ENCODE data around the gene PSMB10. TPM values are rescaled to one million over a fixed set of nuclear protein-coding genes. Genes with fewer than 3 reads are reported as not detected.

PSMB10 gene
- total and polyA plus RNA-seq, 2 of the 4 experiments (the other 2 are of a cell fraction): 28.7 to 36.7 TPM

GRCh38 chr16:67927131-67927941 is 9.3 kb downstream of the PSMB10 start:
- WGBS, 2 experiments (ENCODE audit: extremely low coverage in 2 of 2, insufficient read length in 1 of 2): 97% methylated on average over 15 of the region's 22 CpGs; no CpG with 5 or more reads in 1 of the 2 experiments

More at GRCh38 chr16:67927131-67927941, 9.3 kb downstream of the PSMB10 start:
- peaks cover 5 to 35% of the 10 kb centered on the region in 2 experiments; a peak in 2 of 4 replicates for H3K79me1 ChIP-seq (ENCODE audit: low read depth in 1 of 2, low read length in 2 of 2)
- intact Hi-C loops (cut with micrococcal nuclease) (no loop called here), dilution Hi-C loops (cut with HindIII; ENCODE audit: low sequenced_read_pairs, unreplicated experiment) (no loop called here), in situ Hi-C loops (cut with MboI; ENCODE audit: low sequenced_read_pairs) (loop anchor here (5.0 to 25.0 kb wide), 3 partner anchors 115 to 390 kb away; partner anchors contain the start of gene RIPOR1)
- no peak overlapping the region for H3K27ac ChIP-seq (ENCODE audit: insufficient read depth, low read length)
- H3K9me3 ChIP-seq (ENCODE audit: control insufficient read depth, insufficient read depth, low read length): no peaks in the 10 kb centered on the region
- H3K9ac ChIP-seq (ENCODE audit: low read depth, low read length): no peak overlapping the region
- no peak overlapping the region for H3K56ac ChIP-seq (ENCODE audit: extremely low read depth, insufficient read depth, low read length)
- no peak overlapping the region for H3K23ac ChIP-seq (ENCODE audit: low read depth, low read length)
- BruUV-seq (replicated peaks): no TSS peak
- no peak overlapping the region for H2BK15ac ChIP-seq (ENCODE audit: low read depth, low read length)
- no peak for ATAC-seq (ENCODE audit: low read depth)
- H2BK120ac ChIP-seq (ENCODE audit: low read depth, low read length): no peak overlapping the region
- no peak overlapping the region for H2AK5ac ChIP-seq (ENCODE audit: low read depth, low read length)
- H2BK20ac ChIP-seq (ENCODE audit: low read depth, low read length): no peak overlapping the region
- no peak overlapping the region for H3K4me3 ChIP-seq (ENCODE audit: insufficient read depth, low read depth, low read length)
- no peak for DNase-seq
- no peak overlapping the region for H4K8ac ChIP-seq (ENCODE audit: low read depth in 2 of 2, low read length in 2 of 2)
- no peak overlapping the region for H3K14ac ChIP-seq (replicated peaks; ENCODE audit: low read depth, low read length)
- no peak overlapping the region for H2AK9ac ChIP-seq (replicated peaks; ENCODE audit: low read depth, low read length, poor library complexity)
- no peak overlapping the region for H2AFZ ChIP-seq (replicated peaks; ENCODE audit: low read length, poor library complexity)
- no peaks in the 10 kb centered on the region for H3K27me3 ChIP-seq (ENCODE audit: control insufficient read depth, insufficient read depth, low read length)
- TF ChIP-seq POLR2A (IDR thresholded peaks at IDR 0.05; ENCODE audit: low read depth, low read length) (no peak), RCOR1 (IDR thresholded peaks at IDR 0.05; ENCODE audit: insufficient replicate concordance, low read length) (no peak), USF2 (IDR thresholded peaks at IDR 0.05; ENCODE audit: low read depth, low read length) (no peak), RAD21 (IDR thresholded peaks at IDR 0.05; ENCODE audit: low read length) (no peak), CHD1 (IDR thresholded peaks at IDR 0.05; ENCODE audit: low read depth, low read length) (no peak), CEBPB (IDR thresholded peaks at IDR 0.05; ENCODE audit: low read depth, low read length) (no peak), SMC3 (IDR thresholded peaks at IDR 0.05; ENCODE audit: low read depth, low read length) (no peak), BHLHE40 (IDR thresholded peaks at IDR 0.05; ENCODE audit: low read depth, low read length) (no peak)
- POLR2A ChIA-PET (ENCODE audit: unreplicated experiment): no interaction called here
- H3K4ac ChIP-seq (ENCODE audit: low read depth, low read length): no peak overlapping the region
- H3K4me1 ChIP-seq (ENCODE audit: control insufficient read depth, insufficient read depth, low read length): no peaks in the 10 kb centered on the region
- H4K20me1 ChIP-seq (ENCODE audit: insufficient read depth, low read length): peaks cover 46% of the 10 kb centered on the region
- no peaks in the 10 kb centered on the region for H3K9me1 ChIP-seq (ENCODE audit: insufficient read depth, low read length)
- no peak overlapping the region for H3K18ac ChIP-seq (ENCODE audit: low read depth, low read length)
- peaks cover 29% of the 10 kb centered on the region for H3K36me3 ChIP-seq (ENCODE audit: control insufficient read depth, insufficient read depth, low read length)
- H4K5ac ChIP-seq (ENCODE audit: low read depth, low read length): no peak overlapping the region
- no peak overlapping the region for H2BK5ac ChIP-seq (ENCODE audit: low read depth, low read length, poor library complexity, severe bottlenecking)
- H3K4me2 ChIP-seq (ENCODE audit: low read depth, low read length): no peak overlapping the region
- no peak overlapping the region for H4K91ac ChIP-seq (ENCODE audit: insufficient read depth, low read depth, low read length)
- CTCF ChIA-PET: no interaction called here

Measured in IMR-90 (cell line).